ENCODE data around the gene PPP2R3C.

DNA sequence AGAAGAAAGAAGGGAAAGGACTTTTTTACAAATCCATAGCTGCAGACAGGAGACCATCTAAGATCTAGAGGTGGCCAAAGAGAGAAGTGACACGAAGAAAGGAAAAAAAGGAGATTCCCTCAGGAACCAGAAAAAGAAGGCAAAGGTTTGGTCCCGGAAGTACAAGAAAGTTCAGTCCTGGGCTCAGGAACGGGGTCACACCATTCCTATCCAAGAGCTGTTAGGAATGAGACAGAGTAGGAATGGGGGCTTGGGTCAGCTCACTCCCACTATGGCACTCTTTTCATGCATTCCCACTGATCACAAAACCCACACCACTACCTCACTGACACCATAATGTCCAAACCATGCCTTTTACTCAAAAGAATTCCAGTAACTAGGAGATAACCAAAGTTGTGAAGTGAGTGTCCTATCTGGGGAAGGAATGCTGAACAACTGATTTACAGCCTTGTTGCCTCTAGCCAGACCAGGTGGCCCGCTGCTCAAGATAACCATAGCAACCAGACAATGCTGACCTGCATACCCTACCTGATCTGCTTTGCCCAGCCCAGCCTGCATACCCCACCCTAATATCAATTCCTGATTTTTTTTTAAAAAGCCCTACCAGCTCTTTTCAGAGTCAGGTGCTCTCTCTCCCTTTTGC lies 8.4 kb downstream of the PPP2R3C start:
- TF ChIP-seq EZH2 (IDR thresholded peaks at IDR 0.05; ENCODE audit: low read length, unreplicated experiment), result no peak
- TF ChIP-seq, protein P1, sequence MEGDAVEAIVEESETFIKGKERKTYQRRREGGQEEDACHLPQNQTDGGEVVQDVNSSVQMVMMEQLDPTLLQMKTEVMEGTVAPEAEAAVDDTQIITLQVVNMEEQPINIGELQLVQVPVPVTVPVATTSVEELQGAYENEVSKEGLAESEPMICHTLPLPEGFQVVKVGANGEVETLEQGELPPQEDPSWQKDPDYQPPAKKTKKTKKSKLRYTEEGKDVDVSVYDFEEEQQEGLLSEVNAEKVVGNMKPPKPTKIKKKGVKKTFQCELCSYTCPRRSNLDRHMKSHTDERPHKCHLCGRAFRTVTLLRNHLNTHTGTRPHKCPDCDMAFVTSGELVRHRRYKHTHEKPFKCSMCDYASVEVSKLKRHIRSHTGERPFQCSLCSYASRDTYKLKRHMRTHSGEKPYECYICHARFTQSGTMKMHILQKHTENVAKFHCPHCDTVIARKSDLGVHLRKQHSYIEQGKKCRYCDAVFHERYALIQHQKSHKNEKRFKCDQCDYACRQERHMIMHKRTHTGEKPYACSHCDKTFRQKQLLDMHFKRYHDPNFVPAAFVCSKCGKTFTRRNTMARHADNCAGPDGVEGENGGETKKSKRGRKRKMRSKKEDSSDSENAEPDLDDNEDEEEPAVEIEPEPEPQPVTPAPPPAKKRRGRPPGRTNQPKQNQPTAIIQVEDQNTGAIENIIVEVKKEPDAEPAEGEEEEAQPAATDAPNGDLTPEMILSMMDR (conservative IDR thresholded peaks at IDR 0.05; ENCODE audit: low read depth, low read length), result no peak
